Activated CD4-positive, alpha-beta T cell treated with anti-CD3 and anti-CD28 coated beads, Interleukin-2, amount 10 ng/mL, durations not matched to agents 24 days and 14 days (primary cell): ENCODE measurements around the gene HSPA6. TPM values are rescaled to one million over a fixed set of nuclear protein-coding genes. Genes with fewer than 3 reads are reported as not detected.
"Not testable (repeated sequence)": the region's sequence is repeated elsewhere in the genome, so short reads cannot be mapped to it uniquely, and the experiment has no call there.

Source experiments
- DNase-seq: peaks from one replicate; pipeline ENCODE4 v3.0.0; 2022
- H3K27ac Mint-ChIP-seq: one replicate; pipeline ENCODE4 v1.8.0; 2022; ENCODE audit warnings: mild to moderate bottlenecking, mixed read lengths
- H3K27me3 Mint-ChIP-seq: one replicate; pipeline ENCODE4 v1.8.0; 2022; ENCODE audit warnings: mixed read lengths
- H3K36me3 Mint-ChIP-seq: one replicate; pipeline ENCODE4 v1.8.0; 2022; ENCODE audit warnings: low read depth, mild to moderate bottlenecking, mixed read lengths
- H3K4me1 Mint-ChIP-seq: one replicate; pipeline ENCODE4 v1.8.0; 2021; ENCODE audit warnings: mixed read lengths
- H3K4me3 Mint-ChIP-seq: one replicate; pipeline ENCODE4 v1.8.0; 2022; ENCODE audit warnings: mild to moderate bottlenecking, moderate library complexity, mixed read lengths
- H3K9me3 Mint-ChIP-seq: one replicate; pipeline ENCODE4 v1.8.0; 2021; ENCODE audit warnings: mixed read lengths
- intact Hi-C: fragments of 100-400 bp; cut with micrococcal nuclease; formaldehyde crosslinking; loops from one replicate; pipeline ENCODE4 v1.15.1; 2023
- total RNA-seq: library from RNA; stranded (reverse); gene quantifications from 2 replicates; pipeline ENCODE4 v1.2.3, GENCODE V29; 2022

The HSPA6 gene
- total RNA-seq, 1 donor from 2014 or later: 0.91 TPM

DNA sequence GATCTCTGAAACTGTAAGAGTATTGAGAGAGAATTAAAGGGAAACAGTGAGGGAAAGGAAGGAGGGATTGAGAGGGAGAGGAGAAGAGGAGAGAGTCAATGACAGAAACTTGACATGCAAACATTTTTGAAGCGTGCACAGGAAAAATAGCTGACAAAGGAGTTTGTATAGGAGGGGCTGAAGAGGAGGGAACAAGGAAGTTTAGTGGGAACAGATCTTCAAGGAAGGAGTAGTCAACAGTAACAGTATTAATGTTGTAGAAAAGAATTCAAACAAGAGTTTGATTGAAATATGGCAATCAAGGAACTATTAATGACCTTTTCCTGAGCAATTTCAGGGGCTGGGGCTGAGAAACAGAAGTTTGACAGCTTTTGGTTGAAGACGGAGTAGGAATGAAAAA lies 29.3 kb downstream of the HSPA6 start:
- H3K9me3 Mint-ChIP-seq, H3K36me3 Mint-ChIP-seq, H3K27me3 Mint-ChIP-seq, DNase-seq, H3K4me3 Mint-ChIP-seq, intact Hi-C loops, H3K27ac Mint-ChIP-seq: not testable (repeated sequence)
- peaks cover 12% of the 10 kb centered on the region for H3K4me1 Mint-ChIP-seq

GRCh38 chr1:161554340-161554739 lies 30.0 kb downstream of the HSPA6 start:
- intact Hi-C loops, H3K36me3 Mint-ChIP-seq, H3K27me3 Mint-ChIP-seq, H3K9me3 Mint-ChIP-seq, DNase-seq: not testable (repeated sequence)
- peak overlapping the region; percentile 47 for H3K4me3 Mint-ChIP-seq
- H3K4me1 Mint-ChIP-seq: peaks cover 12% of the 10 kb centered on the region
- H3K27ac Mint-ChIP-seq: peak overlapping the region; percentile 90

GRCh38 chr1:161554815-161555417 lies 30.6 kb downstream of the HSPA6 start:
- H3K9me3 Mint-ChIP-seq, H3K36me3 Mint-ChIP-seq, intact Hi-C loops, H3K27me3 Mint-ChIP-seq, H3K4me3 Mint-ChIP-seq: not testable (repeated sequence)
- H3K4me1 Mint-ChIP-seq: peaks cover 12% of the 10 kb centered on the region
- peak; percentile 76 for DNase-seq
- peak overlapping the region; percentile 7 for H3K27ac Mint-ChIP-seq

DNA sequence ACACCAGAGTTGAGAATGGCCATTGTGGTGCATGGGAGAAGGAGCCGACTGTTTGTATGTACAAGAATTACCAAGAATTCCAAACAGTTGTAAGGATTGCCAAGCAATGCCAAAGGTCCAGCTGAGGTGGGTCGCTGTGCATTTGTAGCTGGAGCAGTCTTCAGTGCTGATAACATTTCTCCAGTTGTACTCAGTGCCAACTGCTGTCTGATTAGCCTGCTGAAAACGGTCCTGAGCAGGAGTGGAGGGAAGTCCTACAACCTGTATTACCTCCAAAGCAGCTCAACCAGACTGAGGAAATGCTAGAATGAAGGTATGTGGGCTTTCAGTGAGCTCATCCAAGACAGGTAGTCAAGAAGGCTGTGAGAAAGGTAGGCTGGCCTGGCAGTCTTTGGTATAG lies 31.8 kb downstream of the HSPA6 start:
- H3K4me1 Mint-ChIP-seq: peaks cover 16% of the 10 kb centered on the region
- DNase-seq, H3K36me3 Mint-ChIP-seq, H3K27me3 Mint-ChIP-seq, H3K27ac Mint-ChIP-seq, H3K9me3 Mint-ChIP-seq, H3K4me3 Mint-ChIP-seq, intact Hi-C loops: not testable (repeated sequence)

- DNase-seq, intact Hi-C loops, H3K9me3 Mint-ChIP-seq, H3K36me3 Mint-ChIP-seq, H3K27ac Mint-ChIP-seq, H3K4me3 Mint-ChIP-seq, H3K27me3 Mint-ChIP-seq: not testable (repeated sequence)
- peaks cover 18% of the 10 kb centered on the region for H3K4me1 Mint-ChIP-seq
Measured at GRCh38 chr1:161556990-161557389, 32.6 kb downstream of the HSPA6 start.

DNA sequence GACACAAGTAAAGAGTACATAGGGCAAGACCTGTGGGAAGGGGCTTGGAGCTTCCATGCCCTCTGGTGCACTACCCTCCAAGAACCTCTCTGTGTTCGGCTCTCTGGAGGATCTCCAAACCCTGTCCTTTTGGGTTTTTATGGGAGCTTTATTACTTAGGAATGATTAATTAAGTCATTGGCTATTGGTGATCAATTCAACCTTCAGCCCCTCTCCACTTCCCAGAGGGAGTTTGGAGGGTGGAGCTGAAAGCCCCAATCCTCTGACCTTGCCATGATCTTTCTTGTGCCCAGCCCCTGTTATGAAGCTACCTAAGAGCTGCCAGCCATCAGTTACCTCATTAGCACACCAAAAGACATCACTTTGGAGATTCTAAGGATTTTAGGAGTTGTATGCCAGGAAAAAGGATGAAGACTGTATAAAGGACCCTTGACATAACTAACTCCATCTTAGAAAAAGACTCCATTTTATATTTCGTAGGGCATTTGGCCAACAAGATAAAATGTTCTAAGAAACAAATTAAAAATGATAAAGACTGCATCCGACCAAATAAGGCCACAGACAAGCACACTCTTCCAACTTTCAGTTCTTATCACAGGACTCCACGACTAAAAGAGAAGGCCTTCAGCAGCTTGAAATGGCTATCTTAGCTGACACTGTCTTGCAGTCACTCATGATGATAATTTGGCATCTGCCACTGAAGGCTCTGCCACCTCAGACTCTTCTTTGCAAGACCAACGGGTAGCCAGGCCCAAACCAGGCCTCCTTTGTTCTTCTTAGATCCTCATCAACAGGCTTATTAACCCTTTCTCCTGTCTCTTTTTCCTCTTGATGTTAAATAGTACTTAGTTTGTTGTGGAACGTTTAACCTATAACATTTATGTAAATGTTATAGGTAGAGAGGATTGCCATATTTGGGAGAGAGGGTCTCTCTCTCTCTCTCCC lies 33.4 kb downstream of the HSPA6 start:
- H3K36me3 Mint-ChIP-seq: not testable (repeated sequence)

DNA sequence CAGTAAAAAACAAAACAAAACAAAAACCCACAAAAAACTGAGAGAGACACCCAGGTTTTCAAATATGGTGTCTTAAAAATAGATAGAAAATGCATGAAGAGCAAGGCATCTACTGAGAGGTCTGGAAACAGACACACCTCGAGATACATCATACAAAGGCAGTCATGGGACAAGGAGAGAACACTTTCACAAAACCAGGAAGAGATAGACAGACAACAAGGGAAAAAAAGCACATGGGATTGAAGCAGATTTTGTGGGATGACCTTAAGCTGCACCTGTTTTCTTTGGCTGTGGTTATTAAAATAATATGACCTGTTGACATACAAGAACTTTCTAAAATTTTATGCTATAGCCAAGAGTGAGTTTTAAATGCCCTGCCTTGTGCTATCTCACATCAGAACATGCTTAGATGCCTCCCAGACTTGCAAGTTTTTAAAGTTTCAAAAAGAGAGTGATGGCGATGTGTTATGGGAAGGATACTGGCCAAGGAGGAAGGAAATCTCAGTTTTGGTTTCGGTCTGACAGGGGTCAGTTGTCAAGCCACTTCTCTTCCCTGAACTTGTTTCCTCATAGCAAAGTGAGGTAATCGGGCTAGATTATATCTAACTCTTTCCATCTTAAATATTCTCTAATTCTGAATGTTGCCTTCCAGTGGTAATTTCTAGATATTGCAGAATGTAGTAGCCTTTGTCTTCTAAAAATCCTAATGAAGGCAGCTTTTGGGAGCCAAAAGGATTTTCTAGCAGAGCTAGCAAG lies 36.8 kb downstream of the HSPA6 start:
- H3K9me3 Mint-ChIP-seq, intact Hi-C loops, H3K36me3 Mint-ChIP-seq, H3K4me3 Mint-ChIP-seq, H3K4me1 Mint-ChIP-seq: not testable (repeated sequence)
- Mint-ChIP-seq H3K27ac (peak overlapping the region; percentile 39), H3K27me3 (peaks cover 11% of the 10 kb centered on the region)
- DNase-seq: peak; percentile 65

More for the DNA sequence above, 33.4 kb downstream of the HSPA6 start:
- DNase-seq, H3K27ac Mint-ChIP-seq, H3K9me3 Mint-ChIP-seq, H3K27me3 Mint-ChIP-seq, H3K4me3 Mint-ChIP-seq, intact Hi-C loops: not testable (repeated sequence)
- peaks cover 18% of the 10 kb centered on the region for H3K4me1 Mint-ChIP-seq

DNA sequence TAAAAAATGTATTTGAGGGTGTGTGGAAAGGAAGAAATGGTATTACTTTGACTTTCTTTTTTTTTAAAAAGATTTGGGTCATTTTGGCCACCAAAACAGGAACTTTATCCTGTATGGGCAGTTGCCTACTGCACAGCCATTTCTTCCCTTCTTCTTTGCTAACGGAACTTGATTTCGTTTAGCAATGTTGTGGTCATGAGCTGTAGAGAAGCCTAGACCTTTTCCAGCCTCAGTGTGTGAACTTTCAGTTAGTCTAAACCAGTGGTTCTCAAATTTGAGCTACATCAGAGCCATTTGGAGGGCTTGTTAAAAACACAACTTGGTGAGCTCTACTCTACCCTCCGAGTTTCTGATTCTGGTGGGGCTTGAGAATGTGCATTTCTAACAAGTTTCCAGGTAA lies 38.1 kb downstream of the HSPA6 start:
- H3K9me3 Mint-ChIP-seq, H3K36me3 Mint-ChIP-seq, DNase-seq, H3K4me3 Mint-ChIP-seq, H3K27ac Mint-ChIP-seq, intact Hi-C loops: not testable (repeated sequence)
- Mint-ChIP-seq H3K4me1 (peaks cover 13% of the 10 kb centered on the region), H3K27me3 (peaks cover 14% of the 10 kb centered on the region)

DNA sequence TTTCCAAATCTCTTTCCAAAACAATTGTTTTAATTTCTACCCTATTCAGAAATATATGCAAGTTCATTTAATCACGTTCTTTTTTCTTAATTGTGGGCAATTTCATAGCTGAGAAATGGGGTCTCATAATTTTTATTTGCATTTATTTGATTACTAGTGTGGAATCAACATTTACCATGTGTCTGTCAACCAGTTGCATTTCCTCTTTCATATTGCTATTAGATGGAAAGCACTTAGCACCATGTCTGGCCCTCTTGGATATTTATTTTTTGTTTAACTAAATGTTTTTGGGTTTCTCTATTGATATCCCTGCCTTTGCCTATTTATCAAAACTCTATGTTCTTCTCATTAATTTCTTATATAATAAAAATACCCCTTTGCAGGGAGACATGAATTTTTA lies 39.2 kb downstream of the HSPA6 start:
- H3K9me3 Mint-ChIP-seq, DNase-seq, H3K36me3 Mint-ChIP-seq, H3K27ac Mint-ChIP-seq, H3K4me3 Mint-ChIP-seq, intact Hi-C loops: not testable (repeated sequence)
- Mint-ChIP-seq H3K4me1 (peaks cover 12% of the 10 kb centered on the region), H3K27me3 (peaks cover 16% of the 10 kb centered on the region)

- intact Hi-C loops, H3K36me3 Mint-ChIP-seq, H3K4me3 Mint-ChIP-seq, H3K4me1 Mint-ChIP-seq, H3K9me3 Mint-ChIP-seq, H3K27ac Mint-ChIP-seq, DNase-seq: not testable (repeated sequence)
- peaks cover 24% of the 10 kb centered on the region for H3K27me3 Mint-ChIP-seq
Measured at GRCh38 chr1:161566602-161566960, 42.2 kb downstream of the HSPA6 start.

- not testable (repeated sequence) for H3K27ac Mint-ChIP-seq, H3K4me1 Mint-ChIP-seq, H3K9me3 Mint-ChIP-seq
Measured at GRCh38 chr1:161571703-161572102, 47.4 kb downstream of the HSPA6 start.

More at GRCh38 chr1:161571703-161572102, 47.4 kb downstream of the HSPA6 start:
- H3K4me3 Mint-ChIP-seq, intact Hi-C loops, DNase-seq, H3K36me3 Mint-ChIP-seq: not testable (repeated sequence)
- H3K27me3 Mint-ChIP-seq: peaks cover 16% of the 10 kb centered on the region
